NT2/D1 (cell line): ENCODE measurements around the gene WFIKKN2.

Experiments used
- YY1 ChIP-seq: IDR thresholded peaks from 2 replicates; pipeline ENCODE4 v1.6.1; 2011; ENCODE audit not compliant: insufficient read length, insufficient read depth
- ZNF274 ChIP-seq: IDR thresholded peaks from 2 replicates; pipeline ENCODE4 v1.6.1; 2011; ENCODE audit warnings: mild to moderate bottlenecking, low read depth, low read length

GRCh38 chr17:50831471-50831928, 3.9 kb upstream of the WFIKKN2 start:
- TF ChIP-seq YY1, result no peak
- TF ChIP-seq ZNF274, result no peak
